Kidney epithelial cell (primary cell): Measurements from ENCODE around the gene ATG16L2. TPM values are rescaled to one million over a fixed set of nuclear protein-coding genes. Genes with fewer than 3 reads are reported as not detected.
A peak's percentile ranks its signal among the peaks of the same experiment; 100 is the strongest.
"Not testable (repeated sequence)": the region's sequence is repeated elsewhere in the genome, so short reads cannot be mapped to it uniquely, and the experiment has no call there.

ENCODE experiments used
- DNase-seq: peaks from one replicate; pipeline ENCODE4 v3.0.0-alpha.2; 2010; ENCODE audit warnings: low read depth
- H3K27me3 ChIP-seq: 2 replicates; pipeline ENCODE4 v1.6.0; 2011; ENCODE audit warnings: low read length; ENCODE audit not compliant: control insufficient read depth, insufficient read depth
- H3K36me3 ChIP-seq: 2 replicates; pipeline ENCODE4 v1.5.1; 2011; ENCODE audit warnings: low read length; ENCODE audit not compliant: control insufficient read depth, insufficient read depth
- H3K4me3 ChIP-seq: 2 replicates; pipeline ENCODE4 v1.5.1; 2011; ENCODE audit warnings: low read depth, mild to moderate bottlenecking, control low read depth, low read length
- total RNA-seq: library from RNA; depleted of rRNA; stranded (reverse); fragments of >200 nt; gene quantifications from 2 replicates; pipeline ENCODE4 v1.2.3, GENCODE V29; 2015
- TF ChIP-seq, protein P1 (sequence below): IDR thresholded peaks from 2 replicates; pipeline ENCODE4 v1.5.1; 2011; ENCODE audit warnings: mild to moderate bottlenecking, moderate library complexity, low read length, control low read depth, inconsistent platforms; ENCODE audit not compliant: insufficient read depth, poor library complexity, severe bottlenecking

The ATG16L2 gene
- total RNA-seq, 1 donor from 2014 or later = 12.8 TPM

DNA sequence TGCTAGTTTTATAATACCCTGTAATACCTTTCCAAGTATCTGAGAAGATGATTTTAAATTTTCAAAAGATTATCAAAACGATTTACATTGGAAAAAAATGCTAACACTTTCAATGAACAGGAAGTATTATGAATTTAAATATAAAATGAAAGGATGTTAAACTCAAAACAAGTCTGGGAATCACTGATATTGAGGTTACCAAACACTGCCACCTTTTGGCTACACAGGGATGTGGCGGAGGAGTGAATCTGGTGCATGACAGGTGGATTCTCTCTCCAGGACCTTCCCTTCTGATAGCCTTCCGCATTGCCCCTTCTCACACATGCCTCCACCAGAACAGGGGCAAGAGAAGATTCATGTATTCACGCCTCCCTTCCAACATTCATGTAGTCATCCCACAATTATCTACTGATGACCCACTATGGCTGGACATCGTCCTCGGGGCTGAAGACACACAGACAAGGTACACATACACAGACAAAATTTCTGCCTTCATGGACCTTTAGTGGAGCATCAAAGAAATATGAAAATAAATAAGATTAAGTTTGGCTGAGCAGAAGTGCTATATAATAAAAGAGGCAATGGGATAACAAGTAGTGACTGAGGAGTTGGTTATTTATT is 34.7 kb downstream of the ATG16L2 start:
- no peaks in the 10 kb centered on the region for H3K27me3 ChIP-seq
- no peak overlapping the region for H3K4me3 ChIP-seq
- TF ChIP-seq, protein P1, sequence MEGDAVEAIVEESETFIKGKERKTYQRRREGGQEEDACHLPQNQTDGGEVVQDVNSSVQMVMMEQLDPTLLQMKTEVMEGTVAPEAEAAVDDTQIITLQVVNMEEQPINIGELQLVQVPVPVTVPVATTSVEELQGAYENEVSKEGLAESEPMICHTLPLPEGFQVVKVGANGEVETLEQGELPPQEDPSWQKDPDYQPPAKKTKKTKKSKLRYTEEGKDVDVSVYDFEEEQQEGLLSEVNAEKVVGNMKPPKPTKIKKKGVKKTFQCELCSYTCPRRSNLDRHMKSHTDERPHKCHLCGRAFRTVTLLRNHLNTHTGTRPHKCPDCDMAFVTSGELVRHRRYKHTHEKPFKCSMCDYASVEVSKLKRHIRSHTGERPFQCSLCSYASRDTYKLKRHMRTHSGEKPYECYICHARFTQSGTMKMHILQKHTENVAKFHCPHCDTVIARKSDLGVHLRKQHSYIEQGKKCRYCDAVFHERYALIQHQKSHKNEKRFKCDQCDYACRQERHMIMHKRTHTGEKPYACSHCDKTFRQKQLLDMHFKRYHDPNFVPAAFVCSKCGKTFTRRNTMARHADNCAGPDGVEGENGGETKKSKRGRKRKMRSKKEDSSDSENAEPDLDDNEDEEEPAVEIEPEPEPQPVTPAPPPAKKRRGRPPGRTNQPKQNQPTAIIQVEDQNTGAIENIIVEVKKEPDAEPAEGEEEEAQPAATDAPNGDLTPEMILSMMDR = peak; percentile 71
- no peaks in the 10 kb centered on the region for H3K36me3 ChIP-seq
- DNase-seq = no peak

DNA sequence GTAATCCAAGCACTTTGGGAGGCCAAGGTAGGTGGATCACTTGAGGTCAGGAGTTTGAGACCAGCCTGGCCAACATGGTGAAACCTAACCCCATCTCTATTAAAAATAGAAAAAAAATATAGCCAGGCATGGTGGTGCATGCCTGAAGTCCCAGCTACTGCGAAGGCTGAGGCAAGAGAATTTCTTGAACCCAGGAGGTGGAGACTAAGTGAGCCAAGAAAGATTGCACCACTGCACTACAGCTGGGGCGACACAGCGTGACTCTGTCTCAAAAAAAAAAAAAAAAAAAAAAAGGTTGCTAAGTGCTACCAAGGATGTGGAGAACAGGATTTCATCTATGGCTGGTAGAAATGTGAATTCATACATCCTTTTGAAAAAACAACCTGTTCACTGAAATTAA is 36.6 kb downstream of the ATG16L2 start:
- H3K36me3 ChIP-seq = no peaks in the 10 kb centered on the region
- no peaks in the 10 kb centered on the region for H3K27me3 ChIP-seq
- H3K4me3 ChIP-seq = no peak overlapping the region
- TF ChIP-seq, protein P1 = no peak
- DNase-seq = no peak

DNA sequence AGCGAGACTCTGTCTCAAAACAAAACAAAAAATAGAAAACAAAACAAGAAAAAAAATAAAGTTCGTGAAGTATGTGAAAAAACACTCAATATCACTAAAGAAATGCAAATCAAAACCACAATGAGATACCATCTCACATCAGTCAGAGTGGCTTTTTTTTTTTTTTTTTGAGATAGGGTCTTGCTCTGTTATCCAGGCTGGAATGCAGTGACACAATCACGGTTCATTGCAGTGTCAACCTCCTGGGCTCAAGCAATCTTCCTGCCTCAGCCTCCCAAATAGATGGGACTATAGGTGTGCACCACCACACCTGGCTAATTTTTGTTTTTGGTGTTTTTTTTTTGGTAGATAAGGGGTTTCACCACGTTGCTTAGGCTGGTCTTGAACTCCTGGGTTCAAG is 37.5 kb downstream of the ATG16L2 start:
- Histone ChIP-seq H3K4me3 (no peak overlapping the region), H3K27me3 (no peaks in the 10 kb centered on the region), H3K36me3 (no peaks in the 10 kb centered on the region)
- TF ChIP-seq, protein P1 = no peak
- DNase-seq = no peak

DNA sequence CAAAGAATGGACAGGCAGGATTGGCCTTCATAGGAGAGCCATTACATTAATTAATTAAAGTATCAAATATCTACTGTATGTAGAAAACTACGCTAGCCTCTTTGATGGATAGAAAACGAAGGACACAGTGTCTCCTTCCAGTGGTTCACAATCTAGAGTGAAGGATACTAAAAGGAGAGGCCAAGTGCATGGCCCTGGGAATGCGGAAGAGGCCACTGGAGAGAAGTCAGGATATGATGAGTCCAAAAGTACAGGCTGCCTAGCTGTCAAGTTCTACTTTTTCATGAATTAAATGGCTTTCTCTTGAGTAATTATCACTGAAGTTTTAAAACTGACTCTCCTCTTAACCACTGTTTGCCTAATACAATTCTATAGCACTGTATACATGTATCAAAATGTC is 41.9 kb downstream of the ATG16L2 start:
- Histone ChIP-seq H3K36me3 (no peaks in the 10 kb centered on the region), H3K27me3 (no peaks in the 10 kb centered on the region), H3K4me3 (no peak overlapping the region)
- TF ChIP-seq, protein P1 = no peak
- no peak for DNase-seq

DNA sequence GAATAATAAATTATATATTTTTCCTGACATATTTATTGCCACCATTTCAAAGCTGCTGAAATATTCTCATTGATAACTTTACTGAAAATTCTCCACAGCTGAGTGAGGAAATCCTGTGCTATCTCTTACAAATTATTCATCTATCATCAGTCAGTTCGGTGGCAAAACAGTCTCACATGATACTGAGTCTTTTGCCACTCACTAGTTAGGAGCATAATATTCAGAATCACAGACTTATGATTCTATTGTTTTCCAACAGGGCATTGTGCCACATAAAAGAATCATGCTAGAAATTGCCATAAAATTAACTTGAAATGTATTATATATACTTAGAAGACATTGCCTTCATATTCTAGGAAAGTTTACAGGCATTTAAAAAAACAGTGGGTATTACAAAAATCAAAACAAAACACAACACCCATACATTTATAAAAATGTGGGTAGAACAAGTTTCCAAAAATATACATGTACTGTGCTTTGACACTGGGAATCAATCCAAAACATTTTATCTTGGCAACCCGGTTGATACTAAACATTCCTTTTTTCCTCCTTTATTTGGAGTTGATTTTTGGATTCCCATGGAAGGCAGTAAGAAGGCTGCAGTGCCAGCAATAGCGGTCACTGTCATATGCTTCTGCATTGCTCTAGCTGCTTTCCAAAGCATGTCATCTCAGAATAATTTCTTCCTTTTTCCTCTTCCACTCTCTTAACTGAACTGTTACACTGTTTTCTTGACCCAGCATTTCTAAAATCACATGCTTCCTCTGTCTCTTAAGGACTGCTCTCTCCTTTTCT is 42.5 kb downstream of the ATG16L2 start:
- no peaks in the 10 kb centered on the region for H3K36me3 ChIP-seq
- TF ChIP-seq, protein P1 = no peak
- DNase-seq = no peak
- H3K4me3 ChIP-seq = no peak overlapping the region
- H3K27me3 ChIP-seq = no peaks in the 10 kb centered on the region

DNA sequence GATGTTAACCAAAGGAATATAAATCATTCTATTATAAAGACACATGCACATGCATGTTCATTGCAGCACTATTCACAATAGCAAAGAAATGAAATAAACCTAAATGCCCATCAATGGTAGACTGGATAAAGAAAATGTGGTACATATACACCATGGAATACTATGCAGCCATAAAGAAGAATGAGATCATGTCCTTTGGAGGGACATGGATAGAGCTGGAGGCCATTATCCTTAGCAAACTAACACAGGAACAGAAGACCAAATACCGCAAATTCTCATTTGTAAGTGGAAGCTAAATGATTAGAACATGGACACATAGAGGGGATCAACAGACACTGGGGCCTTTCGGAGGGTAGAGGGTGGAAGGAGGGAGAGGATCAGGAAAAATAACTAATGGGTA is 44.1 kb downstream of the ATG16L2 start:
- not testable (repeated sequence) for H3K36me3 ChIP-seq, H3K27me3 ChIP-seq, DNase-seq, H3K4me3 ChIP-seq
